HEK293T (cell line): ENCODE data around the gene PELI2.

Experiments
- BHLHE40 ChIP-seq: fragments of 450-650 bp; IDR thresholded peaks from 2 replicates; pipeline ENCODE4 v1.6.1; 2016; ENCODE audit warnings: mild to moderate bottlenecking, moderate library complexity, borderline replicate concordance
- ELF4 ChIP-seq: fragments of 450-650 bp; IDR thresholded peaks from 2 replicates; pipeline ENCODE4 v1.6.1; 2017; ENCODE audit warnings: antibody characterized with exemption
- FOXA1 ChIP-seq: fragments of 450-650 bp; IDR thresholded peaks from 2 replicates; pipeline ENCODE4 v1.6.1; 2016; ENCODE audit warnings: mild to moderate bottlenecking
- FOXM1 ChIP-seq: fragments of 450-650 bp; IDR thresholded peaks from 2 replicates; pipeline ENCODE4 v1.6.1; 2017; ENCODE audit warnings: mild to moderate bottlenecking, borderline replicate concordance
- HDGF ChIP-seq: fragments of 450-650 bp; IDR thresholded peaks from 2 replicates; pipeline ENCODE4 v1.6.1; 2017; ENCODE audit warnings: antibody characterized with exemption, borderline replicate concordance
- LEF1 ChIP-seq: fragments of 450-650 bp; IDR thresholded peaks from 2 replicates; pipeline ENCODE4 v1.6.1; 2017; ENCODE audit warnings: mild to moderate bottlenecking, borderline replicate concordance
- SP1 ChIP-seq: fragments of 450-650 bp; IDR thresholded peaks from 2 replicates; pipeline ENCODE4 v1.6.1; 2017
- SUZ12 ChIP-seq: fragments of 450-650 bp; IDR thresholded peaks from 2 replicates; pipeline ENCODE4 v1.6.1; 2016; ENCODE audit warnings: mild to moderate bottlenecking
- TARDBP ChIP-seq: fragments of 450-650 bp; IDR thresholded peaks from 2 replicates; pipeline ENCODE4 v1.6.1; 2016

- TF ChIP-seq SP1 = no peak
- TF ChIP-seq FOXM1 = no peak
- TF ChIP-seq BHLHE40 = no peak
- no peak for TF ChIP-seq LEF1
- no peak for TF ChIP-seq SUZ12
- TF ChIP-seq TARDBP = no peak
- TF ChIP-seq FOXA1 = no peak
- no peak for TF ChIP-seq HDGF
- no peak for TF ChIP-seq ELF4
These were observed 97.0 kb downstream of the PELI2 start for GRCh38 chr14:56215180-56215579.
